OCI-LY7 (cell line): ENCODE data around the gene SHISA4. TPM values are rescaled to one million over a fixed set of nuclear protein-coding genes. Genes with fewer than 3 reads are reported as not detected.

Experiments used
- BruUV-seq: library from RNA; stranded (reverse); fragments of 400-500 nt; replicated peaks from 2 replicates; lab custom pipeline; 2021; lab: Mats Ljungman, UMichigan
- CTCF ChIA-PET: fragments of 300-600 bp; sonication (Branson Sonifier 250); formaldehyde crosslinking; loops from one replicate; lab custom pipeline; 2022; ENCODE audit warnings: antibody characterized with exemption; ENCODE audit not compliant: unreplicated experiment; lab: Charles Lee
- POLR2A ChIA-PET: fragments of 300-600 bp; sonication (Branson Sonifier 250); formaldehyde crosslinking; loops from one replicate; lab custom pipeline; 2022; ENCODE audit warnings: antibody characterized with exemption; lab: Charles Lee
- DNase-seq: peaks from one replicate; pipeline ENCODE4 v3.0.0-alpha.2; 2015; ENCODE audit warnings: low spot score
- H2AFZ ChIP-seq: fragments of 200-600 bp; sonication (generic), shearing (Covaris generic); 2 replicates; pipeline ENCODE4 v1.6.1; 2014; ENCODE audit warnings: mild to moderate bottlenecking, antibody characterized with exemption, low read length, moderate library complexity
- H3K27ac ChIP-seq: fragments of 200-600 bp; sonication (generic); 2 replicates; pipeline ENCODE4 v1.5.1; 2014; ENCODE audit warnings: mixed run types, low read depth, mild to moderate bottlenecking, moderate library complexity, low read length, inconsistent platforms; ENCODE audit not compliant: poor library complexity, severe bottlenecking
- H3K36me3 ChIP-seq: fragments of 200-600 bp; sonication (generic); 2 replicates; pipeline ENCODE4 v1.6.1; 2014; ENCODE audit warnings: mild to moderate bottlenecking, antibody characterized with exemption, low read length, moderate library complexity, mixed read lengths; ENCODE audit not compliant: insufficient read depth
- H3K4me1 ChIP-seq: fragments of 200-600 bp; sonication (generic); 2 replicates; pipeline ENCODE4 v1.5.1; 2014; ENCODE audit warnings: mild to moderate bottlenecking, low read length; ENCODE audit not compliant: insufficient read depth, poor library complexity, severe bottlenecking
- H3K4me2 ChIP-seq: fragments of 200-600 bp; sonication (generic); 2 replicates; pipeline ENCODE4 v1.6.1; 2014; ENCODE audit warnings: mild to moderate bottlenecking, low read length
- H3K4me3 ChIP-seq: fragments of 200-600 bp; sonication (generic); 2 replicates; pipeline ENCODE4 v1.5.1; 2014; ENCODE audit warnings: mild to moderate bottlenecking, low read depth, low read length; ENCODE audit not compliant: poor library complexity, severe bottlenecking
- H3K79me2 ChIP-seq: fragments of 200-600 bp; sonication (generic); 2 replicates; pipeline ENCODE4 v1.6.1; 2016; ENCODE audit warnings: low read depth, mild to moderate bottlenecking, low read length, moderate library complexity, mixed read lengths; ENCODE audit not compliant: insufficient read depth
- H3K9me2 ChIP-seq: fragments of 200-600 bp; sonication (generic); 2 replicates; pipeline ENCODE4 v1.6.1; 2016; ENCODE audit warnings: mild to moderate bottlenecking, low read length, mixed read lengths; ENCODE audit not compliant: insufficient read depth
- H3K9me3 ChIP-seq: fragments of 200-600 bp; sonication (generic); 2 replicates; pipeline ENCODE4 v1.6.1; 2014; ENCODE audit warnings: mild to moderate bottlenecking, mixed run types, low read length, mixed read lengths
- H4K20me1 ChIP-seq: fragments of 200-600 bp; sonication (generic); 2 replicates; pipeline ENCODE4 v1.6.1; 2014; ENCODE audit warnings: mild to moderate bottlenecking, antibody characterized with exemption, low read length, moderate library complexity, mixed read lengths; ENCODE audit not compliant: insufficient read depth
- CTCF ChIP-seq: fragments of 200-600 bp; sonication (generic); conservative IDR thresholded peaks from 2 replicates; pipeline ENCODE4 v1.5.1; 2014; ENCODE audit warnings: mild to moderate bottlenecking, antibody characterized with exemption, low read length, moderate library complexity, mixed read lengths
- EZH2phosphoT487 ChIP-seq: fragments of 200-600 bp; sonication (generic); IDR thresholded peaks from 2 replicates; pipeline ENCODE4 v1.6.1; 2018; ENCODE audit warnings: low read depth, borderline replicate concordance, mild to moderate bottlenecking, mixed run types, antibody characterized with exemption, low read length, moderate library complexity, mixed read lengths
- intact Hi-C: fragments of 100-400 bp; cut with micrococcal nuclease; formaldehyde crosslinking; loops from one replicate; pipeline ENCODE4 v1.10.0; 2022; ENCODE audit not compliant: unreplicated experiment
- total RNA-seq, 2 experiments: library from RNA; depleted of rRNA in 1 of 2; stranded (reverse); fragments of >200 nt in 1 of 2; shearing (Covaris generic) in 1 of 2; gene quantifications; 2 replicates each; pipeline ENCODE4 v1.2.3, GENCODE V29; 2014 to 2022

SHISA4 gene
- total RNA-seq, 2 experiments from 2014 or later, result not detected

- Histone ChIP-seq H2AFZ (no peak overlapping the region; the same call in 1 of the 2 replicates), H3K4me2 (no peak overlapping the region), H3K9me3 (no peaks in the 10 kb centered on the region), H3K27ac (no peak overlapping the region), H3K9me2 (no peaks in the 10 kb centered on the region), H3K4me1 (no peaks in the 10 kb centered on the region), H3K79me2 (no peaks in the 10 kb centered on the region), H4K20me1 (no peaks in the 10 kb centered on the region), H3K36me3 (no peaks in the 10 kb centered on the region), H3K4me3 (no peak overlapping the region)
- TF ChIP-seq EZH2phosphoT487 (no peak), CTCF (0 out of 2 replicates have a peak, but pooled peaks have one; percentile 24)
- intact Hi-C loops, result loop anchor here (1.0 to 10.0 kb wide), 2 partner anchors 75 to 218 kb away; no protein-coding TSS in a partner anchor
- ChIA-PET CTCF (interaction anchor here (1.5 to 1.7 kb wide), 3 partner anchors 12 to 75 kb away, joined by 4 to 6 read pairs (median 5); no protein-coding TSS in a partner anchor), POLR2A (interaction anchor here (0.8 to 1.6 kb wide), 6 partner anchors 10 to 84 kb away, joined by 3 to 6 read pairs (median 4); no protein-coding TSS in a partner anchor)
- no peak for DNase-seq
- no TSS peak for BruUV-seq
Observed at GRCh38 chr1:201896951-201897391, 8.3 kb downstream of the SHISA4 start.

DNA sequence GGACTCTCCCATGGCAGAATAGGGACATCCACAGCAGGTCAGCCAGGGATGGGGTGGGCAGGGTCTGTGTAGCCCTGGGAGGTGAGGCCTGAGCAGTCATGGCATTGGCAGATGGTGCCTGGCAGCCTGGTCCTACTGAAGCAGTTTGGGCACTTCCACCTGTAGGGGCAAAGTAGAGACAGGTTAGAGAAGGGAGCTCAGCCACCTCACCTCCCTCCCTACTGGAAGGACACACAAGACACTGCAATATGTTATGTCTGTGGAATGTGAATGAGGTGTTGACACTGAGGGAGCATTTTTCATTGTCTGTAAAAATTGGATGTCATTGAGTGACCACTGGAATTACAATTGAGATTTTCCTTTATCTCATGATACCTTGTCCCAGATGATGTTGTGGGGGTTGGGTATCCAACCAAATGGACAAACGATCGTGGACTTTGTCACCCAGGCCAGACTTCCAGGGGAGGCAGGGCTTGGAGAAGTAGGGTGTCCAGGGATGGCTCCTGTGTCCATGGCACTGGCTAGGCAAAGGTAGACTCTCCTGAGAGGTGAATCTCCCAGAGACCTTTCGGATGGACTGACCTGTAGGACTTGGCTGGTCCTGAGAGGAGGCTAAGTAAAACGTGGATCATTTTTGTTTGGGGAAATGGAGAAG lies 9.7 kb downstream of the SHISA4 start:
- ChIA-PET POLR2A (interaction anchor here (0.9 to 1.8 kb wide), 3 partner anchors 12 to 74 kb away, joined by 3 to 5 read pairs (median 3); no protein-coding TSS in a partner anchor), CTCF (no interaction called here)
- H3K79me2 ChIP-seq, result no peaks in the 10 kb centered on the region
- H3K9me3 ChIP-seq, result no peaks in the 10 kb centered on the region
- no peaks in the 10 kb centered on the region for H3K9me2 ChIP-seq
- H3K36me3 ChIP-seq, result no peaks in the 10 kb centered on the region
- H3K27ac ChIP-seq, result no peak overlapping the region
- no peaks in the 10 kb centered on the region for H3K4me1 ChIP-seq
- TF ChIP-seq EZH2phosphoT487 (no peak), CTCF (no peak)
- no peak for DNase-seq
- H3K4me2 ChIP-seq, result no peak overlapping the region
- no peaks in the 10 kb centered on the region for H4K20me1 ChIP-seq
- H3K4me3 ChIP-seq, result no peak overlapping the region
- BruUV-seq, result no TSS peak
- H2AFZ ChIP-seq, result no peak overlapping the region
- intact Hi-C loops, result loop anchor here (10.0 kb wide), 1 partner anchor 216 kb away; no protein-coding TSS in a partner anchor

GRCh38 chr1:201898992-201899391 lies 10.3 kb downstream of the SHISA4 start:
- no peak for TF ChIP-seq EZH2phosphoT487
- TF ChIP-seq CTCF, result no peak
- Histone ChIP-seq H3K79me2 (no peaks in the 10 kb centered on the region), H3K27ac (no peak overlapping the region), H4K20me1 (no peaks in the 10 kb centered on the region), H3K4me3 (no peak overlapping the region), H3K9me2 (no peaks in the 10 kb centered on the region), H2AFZ (no peak overlapping the region), H3K9me3 (no peaks in the 10 kb centered on the region), H3K36me3 (no peaks in the 10 kb centered on the region), H3K4me1 (no peaks in the 10 kb centered on the region), H3K4me2 (no peak overlapping the region)
- intact Hi-C loops, result loop anchor here (10.0 kb wide), 1 partner anchor 216 kb away; no protein-coding TSS in a partner anchor
- no TSS peak for BruUV-seq
- ChIA-PET CTCF (no interaction called here), POLR2A (interaction anchor here (1.0 to 1.8 kb wide), 2 partner anchors 12 to 55 kb away, joined by 3 to 5 read pairs; no protein-coding TSS in a partner anchor)
- no peak for DNase-seq
